Heart left ventricle (tissue), 13 donors: Measurements from ENCODE around the gene GJA4.

Experiments
- CTCF ChIP-seq, 12 donors: fragments of 200-600 bp; sonication (generic) in 4 of 12; IDR thresholded peaks; one replicate each; pipeline versions ENCODE4 v1.5.0 to v1.8.0; 2018 to 2022; ENCODE audit warnings: antibody characterized with exemption in 12 of 12, mild to moderate bottlenecking in 5 of 12
- POLR2A ChIP-seq, 2 donors: fragments of 450-650 bp; IDR thresholded peaks; one replicate each; pipeline ENCODE4 v1.6.1; 2017; ENCODE audit warnings: antibody characterized with exemption in 2 of 2, mild to moderate bottlenecking in 2 of 2, moderate library complexity in 2 of 2
- donor health status: ischemic (EF 13 %, LVEDD 7.1; RV severe dilation, severe dysfunction).
- donor health status: DM: no; HTN: yes; CAD: no.
- donor health status: DM: no; HTN: no; CAD: no.
- donor health status: ischemic (EF 25% LVEDD 6.9; RV normal size, moderate dysfunction).
- donor health status: ischemic (EF 25% LVEDD 5.7; RV mildly dilated, moderate dysfunction).
- donor health status: ischemic (EF 35%, LVEDD 5.7; RV mildly dilated, moderate dysfunction).
- donor health status: nonischemic (EF 11% LVEDD 7.7; RV severe dilation, severe dysfunction).
- donor health status: DM: yes; HTN: yes; CAD: no.
- donor health status: PGD.
- donor health status: ischemic (EF 29% LVEDD 5.4; RV normal size, mild dysfunction).
- donor health status: nonischemic (EF 23%, LVEDD 6.1; RV moderate dilation, normal function).

- TF ChIP-seq CTCF (IDR thresholded peaks at IDR 0.05) (no peak), POLR2A (IDR thresholded peaks at IDR 0.05) (no peak)
Measured at GRCh38 chr1:34757386-34757785, 35.4 kb upstream of the GJA4 start.
